DMS 273 (cell line): ENCODE measurements around the gene DUOX2.
A peak's percentile ranks its signal among the peaks of the same experiment; 100 is the strongest.
"Not testable (repeated sequence)": the region's sequence is repeated elsewhere in the genome, so short reads cannot be mapped to it uniquely, and the experiment has no call there.

Source experiments
- DNase-seq: peaks from one replicate; lab custom pipeline; 2025; ENCODE audit not compliant: unreplicated experiment; lab: John Stamatoyannopoulos, UW

The DUOX2 gene

DNA sequence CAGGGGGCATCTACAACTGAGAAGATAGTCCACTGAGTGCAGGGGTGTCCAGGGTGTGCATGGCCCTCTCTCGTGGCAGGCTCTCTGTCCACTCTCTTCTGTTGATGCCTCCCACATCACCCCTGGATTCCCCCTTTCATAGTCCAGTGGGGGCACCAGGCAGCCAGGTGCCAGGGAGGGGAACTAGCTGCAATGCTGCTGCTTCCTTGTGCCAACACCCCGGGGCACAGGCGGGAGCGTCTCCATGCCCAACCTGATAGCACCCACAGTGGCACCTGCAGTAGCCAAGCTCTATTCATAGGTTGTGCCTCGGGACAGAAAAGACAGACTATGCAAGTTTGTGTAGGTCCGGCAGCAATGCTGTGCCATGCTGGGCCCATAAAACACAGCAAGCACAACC, 11.7 kb downstream of the DUOX2 start:
- no peak for DNase-seq

DNA sequence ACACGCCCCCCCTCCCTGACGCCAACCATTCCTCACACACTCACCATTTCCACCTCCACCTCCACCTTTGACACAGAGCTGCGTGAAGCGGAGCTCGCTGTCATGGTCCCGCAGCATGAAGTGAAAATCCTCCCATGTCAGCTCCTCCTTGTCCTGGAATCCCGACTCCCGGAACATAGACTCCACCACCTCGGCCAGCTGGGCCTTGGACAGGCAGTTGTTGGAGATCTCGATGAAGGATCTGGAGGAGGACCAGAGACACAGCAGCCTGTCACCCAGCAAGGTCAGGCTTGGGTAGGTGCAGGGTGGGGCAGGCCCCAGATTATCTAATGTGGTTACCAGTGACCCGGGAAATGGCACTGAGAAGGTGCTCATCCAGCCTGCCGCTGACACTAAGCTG, 12.2 kb downstream of the DUOX2 start:
- no peak for DNase-seq

- no peak for DNase-seq
Measured at GRCh38 chr15:45100884-45101625, 12.9 kb downstream of the DUOX2 start.

DNA sequence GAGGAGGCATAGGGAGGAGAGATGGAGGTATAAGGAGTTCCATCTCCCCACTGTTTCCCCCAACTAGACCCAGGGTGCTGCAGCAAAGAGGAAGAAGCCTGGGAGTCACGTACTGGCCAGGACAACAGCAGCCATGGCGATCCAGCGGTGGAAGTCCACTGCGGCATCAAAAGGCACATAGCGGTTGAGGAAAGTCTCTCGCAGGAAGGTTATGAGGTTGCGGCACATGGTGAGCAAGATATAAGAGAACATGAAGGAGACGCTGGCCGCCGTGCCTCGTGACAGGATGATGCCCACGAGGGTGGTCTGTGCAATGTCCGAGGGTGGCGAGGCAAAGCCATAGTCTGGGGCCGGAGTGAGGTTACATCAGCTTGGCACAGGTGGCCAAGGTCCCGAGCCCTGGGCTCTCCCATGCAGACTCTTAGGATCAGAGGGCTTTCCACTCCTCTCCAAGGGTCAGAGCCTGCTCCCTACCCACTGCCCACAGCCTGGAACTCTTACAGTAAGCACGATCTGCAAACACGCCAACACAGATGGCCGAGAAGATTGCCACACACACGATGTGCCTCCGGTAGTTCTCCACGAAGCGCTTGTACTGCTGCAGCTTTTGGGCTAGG, 14.3 kb downstream of the DUOX2 start:
- DNase-seq: no peak

- DNase-seq: no peak
Measured at GRCh38 chr15:45097466-45097865, 16.5 kb downstream of the DUOX2 start.

- DNase-seq: no peak
Measured at GRCh38 chr15:45095661-45096060, 18.3 kb downstream of the DUOX2 start.

DNA sequence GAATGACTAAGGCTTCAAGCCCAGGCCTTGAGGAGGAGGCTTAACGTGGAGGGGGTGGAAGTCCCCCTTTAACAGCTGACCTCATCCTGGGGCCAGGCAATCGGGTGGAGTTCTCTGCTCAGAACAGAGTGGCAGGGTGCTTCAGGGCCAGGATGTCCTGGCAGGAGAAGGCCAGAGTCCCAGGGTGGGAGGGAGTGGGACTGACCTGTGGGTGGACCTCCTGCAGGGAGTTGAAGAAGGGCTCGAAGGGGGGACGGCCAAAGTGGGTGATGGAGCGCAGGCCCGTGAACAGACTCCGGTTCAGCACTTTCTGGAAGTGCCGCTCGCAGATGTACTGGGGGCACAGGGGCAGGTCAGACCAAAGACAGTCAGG, 19.6 kb downstream of the DUOX2 start:
- DNase-seq: no peak

- DNase-seq: no peak
Measured at GRCh38 chr15:45093622-45094357, 20.2 kb downstream of the DUOX2 start.

- DNase-seq: no peak
Measured at GRCh38 chr15:45093013-45093412, 21.0 kb downstream of the DUOX2 start.

DNA sequence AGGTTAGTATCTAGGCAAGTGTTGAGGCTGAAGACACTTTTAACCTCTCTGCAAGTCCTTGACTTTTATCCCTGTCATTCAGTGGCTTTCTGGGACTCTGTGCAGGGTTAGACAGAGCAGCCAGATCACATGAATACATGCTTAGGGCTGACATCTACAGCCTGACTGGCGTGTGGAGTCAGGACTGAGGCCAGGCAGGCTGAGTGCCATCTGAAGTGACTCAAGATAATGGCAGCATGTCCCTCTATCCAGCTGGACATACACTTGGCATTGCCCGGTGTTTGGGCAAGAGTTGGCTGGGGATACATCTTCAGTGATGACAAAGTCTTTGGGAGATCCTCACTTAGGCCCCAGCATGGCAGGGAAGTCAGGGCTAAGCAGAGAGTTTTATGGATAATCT, 22.4 kb downstream of the DUOX2 start:
- DNase-seq: no peak

DNA sequence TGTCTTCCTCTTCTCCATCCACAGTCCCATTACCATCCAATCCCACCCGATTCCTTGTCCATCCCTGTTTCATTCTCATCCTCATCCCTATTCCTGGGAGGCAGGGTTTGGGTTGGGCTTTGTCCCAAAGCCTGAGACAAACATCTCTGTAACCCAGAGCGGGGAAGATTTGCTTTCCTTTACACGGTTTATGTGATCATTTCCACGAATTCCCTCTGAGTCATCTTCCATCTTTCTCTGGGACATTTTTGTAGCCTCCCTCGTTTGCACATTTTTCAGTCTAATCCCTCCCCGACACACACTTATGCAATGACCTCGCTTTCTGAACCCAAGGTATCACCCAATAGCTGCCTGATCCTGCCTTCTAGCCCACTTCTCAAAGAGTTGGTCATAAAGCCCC, 22.8 kb downstream of the DUOX2 start:
- no peak for DNase-seq

- no peak for DNase-seq
Measured at GRCh38 chr15:45089712-45090373, 24.1 kb downstream of the DUOX2 start.

DNA sequence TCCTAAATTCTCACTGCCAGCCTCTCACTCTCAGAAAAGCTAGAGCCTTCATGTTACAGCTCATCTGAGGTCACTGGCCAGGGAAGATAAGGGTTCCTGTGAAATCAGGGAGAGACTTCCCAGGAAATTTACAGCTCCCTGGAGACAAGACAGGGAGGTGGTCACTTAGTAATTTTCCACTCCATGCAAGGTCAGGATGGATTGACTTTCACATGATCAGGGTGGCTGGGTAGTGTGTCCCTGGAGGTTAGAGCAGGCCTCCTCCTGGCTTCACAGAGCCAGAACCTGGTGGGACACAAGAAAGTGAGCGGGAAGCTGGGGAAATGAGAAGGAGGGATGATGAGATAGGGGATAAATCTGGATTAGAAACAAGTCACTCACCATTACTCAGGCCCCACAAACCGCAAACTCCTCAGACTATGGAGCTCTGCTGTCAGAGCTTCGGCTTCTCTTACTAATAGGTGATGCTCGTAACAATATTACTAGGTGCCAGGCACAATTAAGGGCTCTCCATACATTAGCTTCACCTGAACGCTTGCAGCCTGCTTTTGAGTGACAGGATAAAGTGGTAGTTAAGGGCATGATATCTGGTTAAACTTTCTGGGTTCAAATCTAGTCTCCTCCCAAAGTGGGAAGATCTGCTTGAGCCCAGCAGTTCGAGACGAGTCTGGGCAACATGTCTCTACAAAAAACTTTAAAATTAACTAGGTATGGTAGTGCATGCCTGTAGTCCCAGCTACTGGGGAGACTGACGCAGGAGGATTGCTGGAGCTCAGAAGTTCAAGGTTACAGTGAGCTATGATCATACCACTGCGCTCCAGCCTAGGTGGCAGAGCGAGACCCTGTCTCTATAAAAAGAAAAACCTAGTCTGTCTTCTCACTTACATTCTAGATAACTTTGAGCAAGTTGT, 24.9 kb downstream of the DUOX2 start:
- no peak for DNase-seq

DNA sequence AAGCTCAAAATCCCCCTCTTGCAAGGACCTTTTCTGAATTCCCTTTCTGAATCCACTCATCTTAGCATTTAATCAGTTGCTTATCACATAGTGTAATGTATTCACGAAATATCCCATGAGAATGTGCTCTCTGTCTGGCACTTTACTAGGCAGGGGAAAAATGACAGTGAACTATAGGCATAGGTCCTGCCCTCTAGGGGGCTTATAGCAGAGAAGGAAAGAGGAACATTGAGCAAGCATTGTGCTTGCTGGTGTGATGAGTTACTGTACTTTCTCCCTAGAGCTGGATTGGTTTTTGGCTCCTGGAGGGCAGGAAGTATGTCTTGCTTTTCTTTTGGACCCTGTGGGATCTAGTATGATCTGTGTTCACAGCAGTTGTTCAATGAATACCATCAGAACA, 26.5 kb downstream of the DUOX2 start:
- DNase-seq: peak; percentile 18

GRCh38 chr15:45084163-45084562, 29.8 kb downstream of the DUOX2 start:
- DNase-seq: no peak

GRCh38 chr15:45083223-45083622, 30.7 kb downstream of the DUOX2 start:
- DNase-seq: no peak

- not testable (repeated sequence) for DNase-seq
Measured at GRCh38 chr15:45082412-45082811, 31.6 kb downstream of the DUOX2 start.

- not testable (repeated sequence) for DNase-seq
Measured at GRCh38 chr15:45080593-45080992, 33.4 kb downstream of the DUOX2 start.

- DNase-seq: not testable (repeated sequence)
Measured at GRCh38 chr15:45079628-45080246, 34.2 kb downstream of the DUOX2 start.

DNA sequence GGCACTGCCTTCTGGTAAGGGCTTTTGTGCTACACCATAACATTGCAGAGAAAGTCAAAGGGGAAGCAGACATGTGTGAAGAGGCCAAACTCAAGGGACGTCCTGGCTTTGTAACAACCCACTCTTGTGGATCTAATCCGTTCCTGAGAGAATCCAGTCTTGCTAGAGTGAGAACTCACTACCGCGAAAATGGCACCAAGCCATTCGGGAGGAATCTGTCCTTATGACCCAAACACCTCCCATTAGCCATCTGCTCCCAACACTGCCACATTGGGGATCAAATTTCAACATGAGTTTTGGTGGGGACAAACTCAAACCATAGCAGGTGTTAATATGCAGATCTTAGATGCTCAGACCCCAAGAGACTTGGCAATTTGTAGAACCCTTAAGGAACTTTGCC, 34.8 kb downstream of the DUOX2 start:
- DNase-seq: peak; percentile 86
